Breast epithelium (tissue), 4 donors: ENCODE measurements around the gene CYB5D1. TPM values are rescaled to one million over a fixed set of nuclear protein-coding genes. Genes with fewer than 3 reads are reported as not detected.

Experiments used
- DNase-seq, 2 donors: peaks; one replicate each; pipeline ENCODE4 v3.0.0-alpha.2; 2019; ENCODE audit warnings: low spot score in 2 of 2
- H3K27ac ChIP-seq, 2 donors: fragments of 200-600 bp; sonication (generic) in 1 of 2; one replicate each; pipeline ENCODE4 v1.5.1; 2016 to 2019; ENCODE audit warnings: mild to moderate bottlenecking in 1 of 2
- H3K27me3 ChIP-seq, 2 donors: fragments of 200-600 bp; sonication (generic) in 1 of 2; one replicate each; pipeline versions ENCODE4 v1.5.1 to v1.6.0; 2017 to 2019; ENCODE audit warnings: control low read depth in 1 of 2, mild to moderate bottlenecking in 1 of 2
- H3K36me3 ChIP-seq: fragments of 200-600 bp; one replicate; pipeline ENCODE4 v1.5.1; 2019
- H3K4me1 ChIP-seq, 2 donors: fragments of 200-600 bp; sonication (generic); one replicate each; pipeline ENCODE4 v1.5.1; 2016 to 2019; ENCODE audit warnings: control low read depth in 1 of 2
- H3K4me3 ChIP-seq, 3 donors: fragments of 200-600 bp; sonication (generic); 1 replicate in 2 of 3; 2 replicates in 1 of 3; pipeline ENCODE4 v1.5.1; 2016 to 2019; ENCODE audit warnings: mild to moderate bottlenecking in 3 of 3, moderate library complexity in 2 of 3
- H3K9me3 ChIP-seq, 2 donors: fragments of 200-600 bp; sonication (generic) in 1 of 2; one replicate each; pipeline ENCODE4 v1.5.1; 2016 to 2019; ENCODE audit warnings: control low read depth in 1 of 2
- CTCF ChIP-seq, 3 donors: fragments of 450-650 bp; IDR thresholded peaks; one replicate each; pipeline ENCODE4 v1.5.1; 2016 to 2017; ENCODE audit warnings: antibody characterized with exemption in 3 of 3, mild to moderate bottlenecking in 3 of 3, moderate library complexity in 3 of 3
- POLR2A ChIP-seq: fragments of 450-650 bp; IDR thresholded peaks from one replicate; pipeline ENCODE4 v1.6.1; 2016; ENCODE audit warnings: antibody characterized with exemption, mild to moderate bottlenecking, moderate library complexity
- POLR2AphosphoS5 ChIP-seq, 3 donors: sonication (generic); formaldehyde crosslinking; IDR thresholded peaks; one replicate each; pipeline ENCODE4 v1.6.1; 2017; ENCODE audit warnings: antibody characterized with exemption in 3 of 3
- intact Hi-C: fragments of 100-400 bp; cut with DNase I; formaldehyde crosslinking; loops from one replicate; pipeline ENCODE4 v1.15.1; 2023; ENCODE audit warnings: low total_unique reads
- total RNA-seq, 3 donors: library from RNA; depleted of rRNA; stranded (reverse); fragments of >200 nt; gene quantifications; one replicate each; pipeline ENCODE4 v1.1.0, GENCODE V29; 2016

CYB5D1 gene
- total RNA-seq, 3 donors from 2014 or later, result 8.2 to 20.5 (median 13.4) TPM

- TF ChIP-seq POLR2A (no peak), POLR2AphosphoS5 (IDR thresholded peaks at IDR 0.05) (no peak), CTCF (IDR thresholded peaks at IDR 0.05) (no peak)
- Histone ChIP-seq H3K9me3 (no peaks in the 10 kb centered on the region), H3K27me3 (no peaks in the 10 kb centered on the region), H3K36me3 (no peaks in the 10 kb centered on the region), H3K27ac (peak overlapping the region; percentile 97 to 99), H3K4me3 (peak overlapping the region in 2 of 3 donors; percentile 32 to 74), H3K4me1 (peaks cover 8 to 38% of the 10 kb centered on the region in 2 donors)
- intact Hi-C loops, result no loop called here
- DNase-seq, result no peak
Measured at GRCh38 chr17:7837408-7838088, 20.3 kb upstream of the CYB5D1 start.

GRCh38 chr17:7838090-7839075 is 19.4 kb upstream of the CYB5D1 start:
- H3K9me3 ChIP-seq, result no peaks in the 10 kb centered on the region
- H3K4me1 ChIP-seq, result peaks cover 8 to 38% of the 10 kb centered on the region in 2 donors
- DNase-seq, result no peak
- no peaks in the 10 kb centered on the region for H3K36me3 ChIP-seq
- H3K4me3 ChIP-seq, result peak overlapping the region; percentile 12 to 74 (median 32)
- intact Hi-C loops, result no loop called here
- no peaks in the 10 kb centered on the region for H3K27me3 ChIP-seq
- peak overlapping the region; percentile 97 to 99 for H3K27ac ChIP-seq
- peak in 1 of 3 donors; percentile 30 for TF ChIP-seq POLR2AphosphoS5 (IDR thresholded peaks at IDR 0.05)
- no peak for TF ChIP-seq POLR2A
- no peak for TF ChIP-seq CTCF (IDR thresholded peaks at IDR 0.05)

GRCh38 chr17:7839190-7839875 is 18.5 kb upstream of the CYB5D1 start:
- TF ChIP-seq CTCF (IDR thresholded peaks at IDR 0.05) (no peak), POLR2AphosphoS5 (IDR thresholded peaks at IDR 0.05) (no peak), POLR2A (no peak)
- DNase-seq, result no peak
- H3K4me1 ChIP-seq, result peaks cover 8 to 38% of the 10 kb centered on the region in 2 donors
- no peaks in the 10 kb centered on the region for H3K27me3 ChIP-seq
- H3K4me3 ChIP-seq, result no peak overlapping the region
- intact Hi-C loops, result no loop called here
- H3K27ac ChIP-seq, result peak overlapping the region; percentile 97 to 99
- no peaks in the 10 kb centered on the region for H3K36me3 ChIP-seq
- no peaks in the 10 kb centered on the region for H3K9me3 ChIP-seq

GRCh38 chr17:7839876-7840261 is 17.9 kb upstream of the CYB5D1 start:
- peak overlapping the region; percentile 97 to 99 for H3K27ac ChIP-seq
- no peaks in the 10 kb centered on the region for H3K36me3 ChIP-seq
- no peak overlapping the region for H3K4me3 ChIP-seq
- no peaks in the 10 kb centered on the region for H3K27me3 ChIP-seq
- intact Hi-C loops, result no loop called here
- no peaks in the 10 kb centered on the region for H3K9me3 ChIP-seq
- TF ChIP-seq POLR2AphosphoS5 (IDR thresholded peaks at IDR 0.05) (no peak), CTCF (IDR thresholded peaks at IDR 0.05) (no peak), POLR2A (no peak)
- peaks cover 8 to 38% of the 10 kb centered on the region in 2 donors for H3K4me1 ChIP-seq
- DNase-seq, result no peak
